Mesenchymal stem cell (in vitro differentiated cells and primary cell): ENCODE measurements around the gene MED13L.

ENCODE experiments used
- DNase-seq: peaks from one replicate; pipeline ENCODE4 v3.0.0-alpha.2; 2013
- H2AFZ ChIP-seq: one replicate; pipeline ENCODE4 v1.6.1; 2013; ENCODE audit warnings: low read depth, mild to moderate bottlenecking, control low read depth, inconsistent platforms, low read length, moderate library complexity
- H2AK5ac ChIP-seq: 2 replicates; pipeline ENCODE4 v1.6.1; 2013; ENCODE audit warnings: low read length, moderate library complexity, mild to moderate bottlenecking, inconsistent platforms; ENCODE audit not compliant: severe bottlenecking
- H2BK120ac ChIP-seq: one replicate; pipeline ENCODE4 v1.6.1; 2013; ENCODE audit warnings: low read depth, mild to moderate bottlenecking, inconsistent platforms, low read length, moderate library complexity
- H2BK12ac ChIP-seq, 2 experiments: one replicate each; pipeline ENCODE4 v1.6.1; 2013; ENCODE audit warnings: inconsistent platforms in 2 of 2, low read length in 2 of 2, mild to moderate bottlenecking in 2 of 2, moderate library complexity in 2 of 2, control low read depth in 1 of 2
- H2BK15ac ChIP-seq: one replicate; pipeline ENCODE4 v1.6.1; 2013; ENCODE audit warnings: mild to moderate bottlenecking, low read depth, inconsistent platforms; ENCODE audit not compliant: poor library complexity, severe bottlenecking
- H2BK5ac ChIP-seq: 2 replicates; pipeline ENCODE4 v1.6.1; 2013; ENCODE audit warnings: low read depth, mild to moderate bottlenecking, low read length, control low read depth, inconsistent platforms; ENCODE audit not compliant: poor library complexity, severe bottlenecking
- H3K14ac ChIP-seq, 2 experiments: one replicate each; pipeline ENCODE4 v1.6.1; 2013; ENCODE audit warnings: inconsistent platforms in 2 of 2, low read length in 2 of 2, control low read depth in 1 of 2, mild to moderate bottlenecking in 1 of 2, moderate library complexity in 1 of 2
- H3K18ac ChIP-seq, 2 experiments: one replicate each; pipeline ENCODE4 v1.6.1; 2013; ENCODE audit warnings: inconsistent platforms in 2 of 2, low read length in 2 of 2, control low read depth in 1 of 2, low read depth in 1 of 2, mild to moderate bottlenecking in 1 of 2
- H3K23ac ChIP-seq, 2 experiments: one replicate each; pipeline ENCODE4 v1.6.1; 2013; ENCODE audit warnings: inconsistent platforms in 2 of 2, low read length in 2 of 2, mild to moderate bottlenecking in 2 of 2, moderate library complexity in 2 of 2, control low read depth in 1 of 2
- H3K27ac ChIP-seq: 2 replicates; pipeline ENCODE4 v1.5.1; 2013; ENCODE audit warnings: mild to moderate bottlenecking, moderate library complexity, low read length, control low read depth, inconsistent platforms; ENCODE audit not compliant: poor library complexity, severe bottlenecking
- H3K27me3 ChIP-seq, 2 experiments: 2 replicates each; pipeline versions ENCODE4 v1.6.1 to v1.7.0; 2013; ENCODE audit warnings: low read length in 2 of 2, mild to moderate bottlenecking in 2 of 2, moderate library complexity in 2 of 2, control low read depth in 1 of 2, inconsistent platforms in 1 of 2; ENCODE audit not compliant: control insufficient read depth in 1 of 2, insufficient read depth in 1 of 2
- H3K36me3 ChIP-seq, 2 experiments: 2 replicates each; pipeline versions ENCODE4 v1.6.1 to v1.7.0; 2013; ENCODE audit warnings: low read length in 2 of 2, control low read depth in 1 of 2, inconsistent platforms in 1 of 2, low read depth in 1 of 2, mild to moderate bottlenecking in 1 of 2; ENCODE audit not compliant: insufficient read depth in 2 of 2, control insufficient read depth in 1 of 2
- H3K4ac ChIP-seq, 2 experiments: one replicate each; pipeline ENCODE4 v1.6.1; 2013; ENCODE audit warnings: inconsistent platforms in 2 of 2, low read length in 2 of 2, mild to moderate bottlenecking in 2 of 2, moderate library complexity in 2 of 2, control low read depth in 1 of 2, low read depth in 1 of 2
- H3K4me1 ChIP-seq: 2 replicates; pipeline ENCODE4 v1.6.1; 2013; ENCODE audit warnings: low read depth, low read length, control low read depth; ENCODE audit not compliant: control insufficient read depth, insufficient read depth
- H3K4me2 ChIP-seq: 2 replicates; pipeline ENCODE4 v1.6.1; 2013; ENCODE audit warnings: low read length, mild to moderate bottlenecking, inconsistent platforms; ENCODE audit not compliant: poor library complexity, severe bottlenecking
- H3K4me3 ChIP-seq, 2 experiments: 2 replicates each; pipeline versions ENCODE4 v1.5.1 to v1.7.0; 2013; ENCODE audit warnings: low read length in 2 of 2, mild to moderate bottlenecking in 2 of 2, control low read depth in 1 of 2, low read depth in 1 of 2; ENCODE audit not compliant: insufficient read depth in 1 of 2
- H3K79me1 ChIP-seq: replicated peaks from 2 replicates; pipeline ENCODE4 v1.6.1; 2013; ENCODE audit warnings: mild to moderate bottlenecking, control low read depth, low read length, inconsistent platforms; ENCODE audit not compliant: poor library complexity, severe bottlenecking
- H3K9ac ChIP-seq: 2 replicates; pipeline ENCODE4 v1.7.0; 2013; ENCODE audit warnings: mild to moderate bottlenecking, low read length, moderate library complexity
- H3K9me3 ChIP-seq: 2 replicates; pipeline ENCODE4 v1.7.0; 2013; ENCODE audit warnings: mild to moderate bottlenecking, low read length; ENCODE audit not compliant: control insufficient read depth
- H4K8ac ChIP-seq: one replicate; pipeline ENCODE4 v1.6.1; 2013; ENCODE audit warnings: inconsistent platforms, mild to moderate bottlenecking, low read length, moderate library complexity
- H4K91ac ChIP-seq: one replicate; pipeline ENCODE4 v1.6.1; 2013; ENCODE audit warnings: mild to moderate bottlenecking, low read length, inconsistent platforms
- WGBS: methylation state at CpG from one replicate; pipeline ENCODE4 v1.1.7; 2013; ENCODE audit warnings: mixed read lengths; 5-methylcytosine and 5-hydroxymethylcytosine counted together

Gene MED13L

DNA sequence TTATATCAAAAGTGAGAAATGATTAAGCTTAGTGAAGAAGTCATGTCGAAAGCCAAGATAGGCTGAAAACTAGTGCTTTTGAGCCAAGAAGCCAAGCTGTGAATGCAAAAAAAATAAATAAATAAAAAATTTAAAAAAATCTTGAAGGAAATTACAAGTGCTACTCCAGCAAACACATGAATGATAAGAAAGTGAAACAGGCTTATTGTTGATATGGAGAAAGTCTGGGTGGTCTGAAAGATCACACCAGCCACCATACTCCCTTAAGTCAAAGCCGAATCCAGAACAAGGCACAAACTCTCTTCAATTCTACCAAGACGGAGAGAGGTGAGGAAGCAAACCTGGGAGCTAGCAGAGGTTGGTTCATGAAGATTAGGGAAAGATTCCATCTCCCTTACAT lies 49.7 kb downstream of the MED13L start:
- DNase-seq = no peak
- Histone ChIP-seq H2BK15ac (no peak overlapping the region), H3K4me3 (no peak overlapping the region), H3K79me1 (peaks cover 10% of the 10 kb centered on the region), H3K23ac (no peak overlapping the region), H4K91ac (no peak overlapping the region), H4K8ac (no peak overlapping the region), H2AK5ac (no peak overlapping the region), H3K14ac (no peak overlapping the region), H3K27ac (no peak overlapping the region), H3K27me3 (no peaks in the 10 kb centered on the region), H2BK5ac (no peak overlapping the region), H3K4ac (no peak overlapping the region), H3K9ac (no peak overlapping the region), H2AFZ (no peak overlapping the region), H2BK12ac (no peak overlapping the region), H3K4me2 (no peak overlapping the region), H3K4me1 (no peaks in the 10 kb centered on the region), H3K36me3 (peaks cover 6 to 20% of the 10 kb centered on the region in 2 experiments), H2BK120ac (no peak overlapping the region), H3K18ac (peak overlapping the region in 1 of 2 experiments; percentile 11), H3K9me3 (no peaks in the 10 kb centered on the region)
- WGBS = no CpG with 5 or more reads among the region's 3 CpGs

- H3K18ac ChIP-seq = no peak overlapping the region
- H4K8ac ChIP-seq = no peak overlapping the region
- WGBS = no CpG with 5 or more reads among the region's 2 CpGs
- H2BK12ac ChIP-seq = no peak overlapping the region
- H2BK120ac ChIP-seq = no peak overlapping the region
- H3K9me3 ChIP-seq = no peaks in the 10 kb centered on the region
- no peak overlapping the region for H3K4ac ChIP-seq
- no peak for DNase-seq
- H3K23ac ChIP-seq = no peak overlapping the region
- H4K91ac ChIP-seq = no peak overlapping the region
- no peak overlapping the region for H2AFZ ChIP-seq
- H3K27me3 ChIP-seq = no peaks in the 10 kb centered on the region
- H3K9ac ChIP-seq = no peak overlapping the region
- H2AK5ac ChIP-seq = no peak overlapping the region
- no peaks in the 10 kb centered on the region for H3K4me1 ChIP-seq
- H2BK5ac ChIP-seq = no peak overlapping the region
- H3K36me3 ChIP-seq = peaks cover 6 to 22% of the 10 kb centered on the region in 2 experiments
- H3K4me2 ChIP-seq = no peak overlapping the region
- peaks cover 11% of the 10 kb centered on the region for H3K79me1 ChIP-seq
- H2BK15ac ChIP-seq = no peak overlapping the region
- no peak overlapping the region for H3K4me3 ChIP-seq
- H3K14ac ChIP-seq = no peak overlapping the region
- H3K27ac ChIP-seq = no peak overlapping the region
These were observed 51.5 kb downstream of the MED13L start for GRCh38 chr12:116226026-116226425.

- no peak overlapping the region for H2BK15ac ChIP-seq
- no peak overlapping the region for H4K8ac ChIP-seq
- no peak overlapping the region for H2AK5ac ChIP-seq
- no peak overlapping the region for H3K27ac ChIP-seq
- no peak overlapping the region for H2BK5ac ChIP-seq
- no peak overlapping the region for H3K4me2 ChIP-seq
- H3K4me1 ChIP-seq = no peaks in the 10 kb centered on the region
- no peak overlapping the region for H3K4ac ChIP-seq
- H3K23ac ChIP-seq = no peak overlapping the region
- no peak overlapping the region for H4K91ac ChIP-seq
- no peaks in the 10 kb centered on the region for H3K9me3 ChIP-seq
- no peak overlapping the region for H3K4me3 ChIP-seq
- peaks cover 7% of the 10 kb centered on the region for H3K79me1 ChIP-seq
- H3K36me3 ChIP-seq = peaks cover 2 to 11% of the 10 kb centered on the region in 2 experiments
- H3K9ac ChIP-seq = peak overlapping the region; percentile 15
- no peak overlapping the region for H2AFZ ChIP-seq
- H2BK120ac ChIP-seq = no peak overlapping the region
- no peak overlapping the region for H2BK12ac ChIP-seq
- H3K27me3 ChIP-seq = no peaks in the 10 kb centered on the region
- H3K14ac ChIP-seq = no peak overlapping the region
- no peak overlapping the region for H3K18ac ChIP-seq
- peak; percentile 85 for DNase-seq
- 100% methylated on average over 2 of the region's 4 CpGs for WGBS
These were observed 55.1 kb downstream of the MED13L start for GRCh38 chr12:116222358-116222757.

DNA sequence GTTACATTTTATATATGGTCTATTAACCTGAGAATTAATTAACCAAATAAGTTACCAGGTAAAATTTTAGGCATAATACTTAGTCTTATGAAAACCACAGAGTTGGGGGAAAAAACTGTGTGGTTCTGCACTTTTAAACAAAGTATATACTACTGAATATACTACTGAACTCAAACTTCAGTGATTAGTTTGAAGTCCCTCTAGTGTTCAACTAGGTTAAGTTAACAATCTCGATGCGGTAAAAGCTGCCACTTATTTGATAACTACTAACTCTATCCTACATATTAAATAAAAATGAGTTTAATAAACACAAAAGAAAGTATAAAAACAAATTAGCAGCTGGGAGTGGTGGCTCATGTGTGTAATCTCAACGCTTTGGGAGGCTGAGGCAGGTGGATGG lies 56.7 kb downstream of the MED13L start:
- Histone ChIP-seq H3K27ac (no peak overlapping the region), H3K4me1 (no peaks in the 10 kb centered on the region), H2AFZ (no peak overlapping the region), H2BK12ac (no peak overlapping the region), H3K14ac (no peak overlapping the region), H3K18ac (no peak overlapping the region), H3K27me3 (no peaks in the 10 kb centered on the region), H4K91ac (no peak overlapping the region), H3K4me3 (no peak overlapping the region), H3K9ac (no peak overlapping the region), H2BK15ac (no peak overlapping the region), H3K79me1 (peaks cover 6% of the 10 kb centered on the region), H2AK5ac (no peak overlapping the region), H2BK120ac (no peak overlapping the region), H3K23ac (no peak overlapping the region), H3K36me3 (peaks cover 2 to 11% of the 10 kb centered on the region in 2 experiments), H2BK5ac (no peak overlapping the region), H3K4ac (no peak overlapping the region), H3K9me3 (no peaks in the 10 kb centered on the region), H4K8ac (no peak overlapping the region), H3K4me2 (no peak overlapping the region)
- no peak for DNase-seq
- 95% methylated on average over 3 of the region's 3 CpGs for WGBS
